T47D (cell line): ENCODE measurements around the gene KCND3.
A peak's percentile ranks its signal among the peaks of the same experiment; 100 is the strongest.

Experiments
- DNase-seq, 2 experiments: peaks; one replicate each; pipeline versions ENCODE4 v3.0.0 to v3.0.0-alpha.2; 2011 to 2012; ENCODE audit warnings: low read depth in 1 of 2, low spot score in 1 of 2
- JUND ChIP-seq: IDR thresholded peaks from 2 replicates; pipeline ENCODE4 v1.6.1; 2012; ENCODE audit warnings: low read depth
- in situ Hi-C: cut with HindIII; loops from 2 replicates; pipeline ENCODE4 v1.10.0; 2016; ENCODE audit warnings: low sequenced_read_pairs, low pct_unique_long_range_greater_than_20kb

The KCND3 gene

DNA sequence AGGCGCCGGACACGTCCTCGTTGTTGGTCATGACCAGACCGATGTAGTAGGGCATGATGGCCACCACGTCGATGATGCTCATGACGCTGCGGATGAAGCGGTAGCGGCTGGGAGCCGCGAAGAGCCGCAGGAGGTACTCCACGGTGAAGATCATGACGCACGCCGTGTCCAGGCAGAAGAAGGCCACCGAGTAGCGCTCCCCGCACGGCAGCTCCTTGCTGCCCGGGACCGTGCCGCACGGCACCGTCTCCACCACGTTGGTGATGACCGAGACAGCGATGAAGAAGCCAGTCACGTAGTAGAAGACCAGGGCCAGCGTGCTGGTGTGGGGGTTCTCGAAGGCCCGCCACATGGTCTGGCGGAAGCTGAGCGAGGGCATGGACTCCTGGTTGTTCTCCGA is 7.6 kb downstream of the KCND3 start:
- no peak for TF ChIP-seq JUND
- DNase-seq = no peak
- in situ Hi-C loops = no loop called here

- in situ Hi-C loops = no loop called here
- TF ChIP-seq JUND = no peak
- no peak for DNase-seq
These were observed 8.4 kb downstream of the KCND3 start for GRCh38 chr1:111981090-111981489.

DNA sequence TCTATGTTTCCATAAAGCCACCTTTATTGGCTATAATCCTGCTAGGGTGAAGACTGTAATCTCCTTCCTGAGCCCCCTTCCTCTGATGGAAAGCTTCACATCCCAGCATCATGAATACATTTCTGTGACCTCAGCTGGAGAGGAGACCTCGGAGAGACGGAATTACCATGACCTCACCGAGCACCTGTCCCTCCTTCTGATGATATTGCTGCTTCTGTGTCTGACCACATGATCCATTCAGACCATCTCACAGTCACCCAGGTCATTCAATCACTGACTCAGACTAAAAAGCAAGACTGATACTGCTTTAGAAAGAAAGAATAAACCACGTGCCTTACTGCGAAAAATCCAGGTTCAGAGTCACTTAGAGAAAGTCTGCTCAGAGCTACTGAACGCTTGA is 8.8 kb downstream of the KCND3 start:
- in situ Hi-C loops = no loop called here
- no peak for TF ChIP-seq JUND
- DNase-seq = no peak

- DNase-seq = no peak
- no peak for TF ChIP-seq JUND
- in situ Hi-C loops = no loop called here
These were observed 10.8 kb downstream of the KCND3 start for GRCh38 chr1:111978695-111979094.

DNA sequence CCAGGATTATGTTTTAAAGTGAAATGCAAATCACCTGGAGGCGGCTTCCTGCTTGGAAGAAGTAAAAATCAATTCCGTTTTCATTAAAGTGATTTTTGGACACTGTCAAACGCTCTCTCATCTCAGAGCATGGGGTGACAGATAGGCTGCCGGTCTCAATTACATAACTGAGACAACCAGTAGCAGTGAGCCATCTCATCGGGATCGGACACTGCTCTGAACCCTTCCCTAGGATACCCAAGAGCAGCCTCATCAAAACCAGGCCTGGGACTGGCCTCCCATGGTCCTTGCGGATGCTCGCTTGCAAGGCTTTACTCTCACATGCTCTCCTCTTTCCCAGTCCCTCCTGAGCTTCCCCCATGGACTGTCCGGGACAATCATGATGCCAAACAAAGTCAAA is 12.1 kb downstream of the KCND3 start:
- in situ Hi-C loops = no loop called here
- TF ChIP-seq JUND = no peak
- DNase-seq = no peak

DNA sequence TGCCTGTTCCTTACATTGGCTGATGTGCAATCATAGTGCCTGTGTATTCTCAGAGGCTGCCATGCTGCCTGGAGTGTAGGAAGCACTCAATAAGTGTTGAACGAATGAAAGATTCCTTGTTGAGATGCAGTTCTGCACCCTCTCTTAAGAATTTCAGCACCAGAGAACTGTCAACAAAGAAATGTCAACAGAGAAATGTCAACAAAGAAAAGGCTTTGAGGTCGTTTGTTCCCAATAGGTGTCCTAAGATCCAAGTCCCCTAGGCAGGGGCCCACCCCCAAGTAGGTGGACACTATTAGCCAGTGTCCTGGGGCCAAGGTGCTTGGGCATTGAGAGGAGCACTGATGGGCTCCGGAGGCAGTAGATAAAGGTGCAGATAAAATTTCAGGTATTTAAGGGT is 12.6 kb downstream of the KCND3 start:
- in situ Hi-C loops = no loop called here
- DNase-seq = peak in 1 of 2 experiments; percentile 40
- TF ChIP-seq JUND = no peak

DNA sequence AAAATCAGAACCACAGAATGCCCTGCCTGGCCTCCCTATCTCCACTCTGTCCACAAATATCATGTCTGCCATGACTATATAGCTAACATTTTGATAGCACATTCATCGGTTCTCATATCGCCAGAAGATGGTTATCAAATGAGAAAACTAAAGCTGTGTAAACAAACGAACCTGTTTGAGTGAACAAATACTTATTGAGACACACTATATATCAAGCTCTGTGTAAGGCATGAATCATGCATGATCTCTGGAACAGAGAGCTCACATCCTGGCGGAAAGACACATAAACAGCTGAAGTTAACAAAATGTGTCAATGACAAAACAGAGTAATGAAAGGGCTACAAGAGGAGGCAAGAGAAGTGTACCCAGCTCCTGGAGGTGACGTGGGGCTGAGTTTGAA is 13.1 kb downstream of the KCND3 start:
- no peak for DNase-seq

DNA sequence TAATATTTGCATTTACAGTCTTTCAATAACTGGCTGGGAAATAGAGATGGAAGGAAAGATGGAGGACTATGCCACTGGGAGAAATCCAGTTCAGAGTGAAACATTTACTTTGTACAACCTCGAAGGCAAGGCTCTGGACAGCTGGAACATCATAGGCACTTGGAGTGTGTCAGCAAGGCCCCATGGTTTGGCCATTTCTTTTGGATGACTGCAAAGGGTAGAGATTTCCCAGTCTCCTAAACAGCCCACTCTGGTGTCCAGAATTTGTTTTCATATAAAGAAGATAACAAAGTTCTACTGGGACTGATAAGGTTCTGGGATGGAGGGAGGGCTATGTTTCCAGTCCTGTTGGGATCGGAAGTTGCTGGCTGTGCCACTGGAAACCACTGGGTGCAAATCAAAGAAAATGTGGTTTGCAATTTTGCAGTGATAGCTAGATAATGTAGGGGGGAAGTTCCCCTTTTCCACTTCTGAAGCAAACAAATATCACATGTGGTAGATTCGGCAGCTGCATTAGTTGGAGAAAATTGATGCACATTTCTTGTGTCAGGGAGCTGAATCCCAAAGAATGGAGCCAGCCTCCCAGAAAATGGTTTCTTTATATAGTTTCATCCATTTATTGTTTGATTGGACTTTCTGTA is 16.2 kb downstream of the KCND3 start:
- no peak for TF ChIP-seq JUND
- DNase-seq = no peak

More for the DNA sequence above, 13.1 kb downstream of the KCND3 start:
- in situ Hi-C loops = no loop called here
- TF ChIP-seq JUND = no peak

GRCh38 chr1:111971396-111971795 is 18.1 kb downstream of the KCND3 start:
- DNase-seq = no peak
- in situ Hi-C loops = no loop called here
- no peak for TF ChIP-seq JUND

More for the DNA sequence above, 16.2 kb downstream of the KCND3 start:
- in situ Hi-C loops = no loop called here

DNA sequence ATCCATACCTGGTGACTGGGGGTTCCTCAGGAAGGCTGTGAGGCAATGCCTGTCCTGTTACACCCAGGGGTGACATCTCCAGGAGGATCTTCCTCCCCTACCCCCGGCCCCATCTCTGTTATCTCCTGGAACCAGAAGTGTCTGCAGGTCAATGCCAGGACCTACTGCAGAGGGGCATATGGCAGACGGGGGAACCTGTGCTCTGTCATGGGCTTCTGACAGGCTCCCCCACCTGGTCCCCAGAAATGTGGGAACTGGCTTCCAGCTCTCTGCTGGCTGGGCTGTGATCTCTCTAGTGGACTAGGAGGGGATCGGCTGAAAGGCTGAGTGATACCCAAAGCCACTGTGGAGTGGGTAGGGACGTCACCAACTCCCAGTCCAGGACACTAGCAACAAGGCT is 21.0 kb downstream of the KCND3 start:
- no peak for DNase-seq
- TF ChIP-seq JUND = no peak
- in situ Hi-C loops = no loop called here

- in situ Hi-C loops = no loop called here
These were observed 21.6 kb downstream of the KCND3 start for GRCh38 chr1:111967886-111968285.

DNA sequence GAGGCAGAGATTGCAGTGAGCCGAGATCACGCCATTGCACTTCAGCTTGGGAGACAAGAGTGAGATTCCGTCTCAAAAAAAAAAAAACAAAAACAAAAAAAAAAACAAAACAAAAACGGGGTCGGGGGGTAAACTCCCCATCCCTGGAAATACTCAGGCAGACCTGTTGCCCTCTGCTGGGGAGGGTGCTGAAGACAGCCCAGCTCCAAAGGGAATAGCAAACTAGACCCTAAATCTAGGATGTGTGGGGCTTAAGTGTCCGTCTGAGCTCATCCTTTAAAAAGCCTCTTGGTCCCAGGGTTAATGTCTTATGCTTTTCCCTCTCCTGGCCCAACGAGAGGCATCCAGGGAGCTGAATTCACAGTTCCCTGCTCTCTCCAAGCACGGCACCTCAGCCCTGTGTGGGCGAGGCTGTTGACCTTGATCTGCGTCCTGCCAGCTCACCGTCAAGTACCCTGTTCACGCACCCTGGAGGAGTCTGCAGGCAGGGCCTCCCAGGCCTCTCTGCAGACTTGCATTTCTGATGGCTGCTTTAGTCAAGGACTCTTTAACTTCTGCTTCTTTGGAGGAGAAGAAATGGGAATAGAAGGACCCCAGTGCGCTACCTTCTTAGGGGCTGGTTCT is 22.3 kb downstream of the KCND3 start:
- in situ Hi-C loops = no loop called here
- no peak for DNase-seq
- no peak for TF ChIP-seq JUND

More at GRCh38 chr1:111967886-111968285, 21.6 kb downstream of the KCND3 start:
- no peak for TF ChIP-seq JUND
- DNase-seq = no peak

GRCh38 chr1:111965781-111966443 is 23.6 kb downstream of the KCND3 start:
- no peak for TF ChIP-seq JUND
- in situ Hi-C loops = no loop called here
- DNase-seq = no peak
